GM23248 (cell line): Measurements from ENCODE around the gene DDX3X. TPM values are rescaled to one million over a fixed set of nuclear protein-coding genes. Genes with fewer than 3 reads are reported as not detected.
"Not testable (repeated sequence)": the region's sequence is repeated elsewhere in the genome, so short reads cannot be mapped to it uniquely, and the experiment has no call there.

ENCODE experiments used
- DNase-seq: peaks from one replicate; pipeline ENCODE4 v3.0.0-alpha.2; 2015
- H2AFZ ChIP-seq: fragments of 200-600 bp; sonication (generic); 2 replicates; pipeline ENCODE4 v1.6.1; 2016; ENCODE audit warnings: antibody characterized with exemption
- H3F3A ChIP-seq: fragments of 200-600 bp; sonication (generic); 2 replicates; pipeline ENCODE4 v1.6.1; 2016; ENCODE audit warnings: mild to moderate bottlenecking, antibody characterized with exemption, mixed run types; ENCODE audit not compliant: insufficient read depth
- H3K27ac ChIP-seq: fragments of 200-600 bp; sonication (generic); 2 replicates; pipeline ENCODE4 v1.5.1; 2016; ENCODE audit warnings: mild to moderate bottlenecking
- H3K27me3 ChIP-seq: fragments of 200-600 bp; sonication (generic); replicated peaks from 2 replicates; pipeline ENCODE4 v1.6.1; 2016; ENCODE audit warnings: mild to moderate bottlenecking; ENCODE audit not compliant: insufficient read depth
- H3K36me3 ChIP-seq: fragments of 200-600 bp; sonication (generic); 2 replicates; pipeline ENCODE4 v1.6.1; 2016; ENCODE audit warnings: low read depth, mild to moderate bottlenecking
- H3K4me1 ChIP-seq: fragments of 200-600 bp; sonication (generic); 2 replicates; pipeline ENCODE4 v1.6.1; 2016; ENCODE audit warnings: mild to moderate bottlenecking; ENCODE audit not compliant: insufficient read depth
- H3K4me2 ChIP-seq: fragments of 200-600 bp; sonication (generic); one replicate; pipeline ENCODE4 v1.6.1; 2016; ENCODE audit warnings: mild to moderate bottlenecking; ENCODE audit not compliant: unreplicated experiment
- H3K4me3 ChIP-seq: fragments of 200-600 bp; sonication (generic); 2 replicates; pipeline ENCODE4 v1.5.1; 2016; ENCODE audit warnings: mild to moderate bottlenecking
- H3K79me2 ChIP-seq: fragments of 200-600 bp; sonication (generic); 2 replicates; pipeline ENCODE4 v1.6.1; 2016; ENCODE audit warnings: mild to moderate bottlenecking; ENCODE audit not compliant: insufficient read depth
- H3K9ac ChIP-seq: fragments of 200-600 bp; sonication (generic); 2 replicates; pipeline ENCODE4 v1.6.1; 2016; ENCODE audit warnings: mild to moderate bottlenecking
- H3K9me2 ChIP-seq: fragments of 200-600 bp; sonication (generic); 2 replicates; pipeline ENCODE4 v1.6.1; 2016; ENCODE audit warnings: mixed run types, mild to moderate bottlenecking, moderate library complexity; ENCODE audit not compliant: insufficient read depth
- H3K9me3 ChIP-seq: fragments of 200-600 bp; sonication (generic); one replicate; pipeline ENCODE4 v1.6.1; 2017; ENCODE audit warnings: low read depth
- H4K20me1 ChIP-seq: fragments of 200-600 bp; sonication (generic); 2 replicates; pipeline ENCODE4 v1.6.0; 2016; ENCODE audit not compliant: insufficient read depth
- EZH2 ChIP-seq: fragments of 200-600 bp; sonication (generic); IDR thresholded peaks from 2 replicates; pipeline ENCODE4 v1.6.1; 2018; ENCODE audit warnings: antibody characterized with exemption, mild to moderate bottlenecking; ENCODE audit not compliant: insufficient read depth, poor library complexity, severe bottlenecking
- EZH2phosphoT487 ChIP-seq: fragments of 200-600 bp; sonication (generic); IDR thresholded peaks from 2 replicates; pipeline ENCODE4 v1.6.1; 2018; ENCODE audit warnings: antibody characterized with exemption, moderate library complexity, mild to moderate bottlenecking, low read depth; ENCODE audit not compliant: insufficient read depth
- WGBS, 2 experiments: methylation state at CpG; one replicate each; pipeline ENCODE4 v1.1.6; 2015 to 2017; ENCODE audit warnings: low lambda C conversion rate in 2 of 2, low coverage in 1 of 2; ENCODE audit errors: missing lambda C conversion rate in 2 of 2; 5-methylcytosine and 5-hydroxymethylcytosine counted together
- in situ Hi-C: fragments of 300-500 bp; cut with MboI; formaldehyde crosslinking; loops from 2 replicates; pipeline ENCODE4 v1.15.0; 2020
- polyA plus RNA-seq: library from polyadenylated mRNA; unstranded; fragments of >200 nt; fragmentation: Nextera tagmentation; extraction: Ambion mirVana; gene quantifications from 2 replicates; pipeline ENCODE4 v1.2.1, GENCODE V29; 2016
- total RNA-seq: library from RNA; depleted of rRNA; stranded (reverse); fragments of >200 nt; shearing (Covaris generic); gene quantifications from 2 replicates; pipeline ENCODE4 v1.2.3, GENCODE V29; 2014

DDX3X gene
- total and polyA plus RNA-seq, 2 experiments from 2014 or later = 129 to 206 TPM

DNA sequence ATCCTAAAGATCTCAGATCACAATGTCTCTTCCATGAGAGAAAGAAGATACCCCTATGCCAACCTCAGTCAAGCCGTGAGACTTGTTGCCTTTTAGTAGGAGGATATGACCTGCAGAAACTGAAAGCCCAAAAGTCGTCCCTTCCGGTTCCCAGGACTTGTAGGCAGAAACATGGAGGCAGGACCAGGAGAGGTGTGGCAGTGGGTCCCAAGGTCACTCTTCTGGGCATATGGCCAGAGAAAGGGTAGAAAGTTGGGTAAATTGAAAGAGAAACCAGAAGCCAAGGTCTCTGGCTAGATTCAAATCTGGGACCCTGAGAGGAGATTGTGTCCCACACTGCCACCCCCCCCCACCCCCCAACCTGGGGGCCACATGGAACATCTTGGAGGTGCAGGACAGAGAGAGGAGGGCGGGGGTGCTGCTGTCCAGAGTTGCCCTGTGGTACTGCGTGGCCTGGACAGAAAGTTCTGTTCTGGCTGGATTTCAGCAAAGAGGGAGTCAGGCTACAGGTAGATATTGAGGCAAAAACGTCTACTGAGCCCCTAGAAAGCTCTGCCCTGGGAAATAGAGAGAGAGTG is 55.4 kb downstream of the DDX3X start:
- no peak for DNase-seq
- no peak overlapping the region for H3K4me2 ChIP-seq
- no peaks in the 10 kb centered on the region for H3K4me1 ChIP-seq
- H2AFZ ChIP-seq = no peak overlapping the region
- H3K36me3 ChIP-seq = no peaks in the 10 kb centered on the region
- TF ChIP-seq EZH2 = no peak
- no peak for TF ChIP-seq EZH2phosphoT487
- in situ Hi-C loops = no loop called here
- H3K79me2 ChIP-seq = no peaks in the 10 kb centered on the region
- 82 to 84% methylated on average over 6 of the region's 6 CpGs for WGBS, 2 experiments
- H3K9me3 ChIP-seq = no peaks in the 10 kb centered on the region
- no peaks in the 10 kb centered on the region for H3K9me2 ChIP-seq
- H3K27ac ChIP-seq = no peak overlapping the region
- H3K4me3 ChIP-seq = no peak overlapping the region
- H3K27me3 ChIP-seq = no peaks in the 10 kb centered on the region
- H4K20me1 ChIP-seq = no peaks in the 10 kb centered on the region
- H3F3A ChIP-seq = no peaks in the 10 kb centered on the region
- H3K9ac ChIP-seq = no peak overlapping the region

GRCh38 chrX:41390576-41390975 is 56.6 kb downstream of the DDX3X start:
- H3K4me2 ChIP-seq, H3K9ac ChIP-seq, H3K36me3 ChIP-seq, H3K79me2 ChIP-seq, H3K9me2 ChIP-seq, H3K27me3 ChIP-seq, H2AFZ ChIP-seq, H3K27ac ChIP-seq, H4K20me1 ChIP-seq, H3K4me3 ChIP-seq, in situ Hi-C loops, H3K4me1 ChIP-seq, H3F3A ChIP-seq, H3K9me3 ChIP-seq, DNase-seq: not testable (repeated sequence)
- 60 to 73% methylated on average over 3 to 4 of the region's 7 CpGs for WGBS, 2 experiments

- Histone ChIP-seq H3K36me3 (no peaks in the 10 kb centered on the region), H3K9ac (no peak overlapping the region), H3K27ac (no peak overlapping the region), H3K4me1 (no peaks in the 10 kb centered on the region), H4K20me1 (no peaks in the 10 kb centered on the region), H3F3A (no peaks in the 10 kb centered on the region), H3K4me2 (no peak overlapping the region), H3K9me2 (no peaks in the 10 kb centered on the region), H3K4me3 (no peak overlapping the region), H3K9me3 (no peaks in the 10 kb centered on the region), H3K27me3 (no peaks in the 10 kb centered on the region), H2AFZ (no peak overlapping the region), H3K79me2 (no peaks in the 10 kb centered on the region)
- TF ChIP-seq EZH2phosphoT487 (no peak), EZH2 (no peak)
- in situ Hi-C loops = no loop called here
- no peak for DNase-seq
- WGBS, 2 experiments = 95 to 96% methylated on average over 6 to 7 of the region's 9 CpGs
Measured at GRCh38 chrX:41391606-41392005, 57.6 kb downstream of the DDX3X start.

GRCh38 chrX:41394293-41394692 is 60.3 kb downstream of the DDX3X start:
- in situ Hi-C loops = no loop called here
- WGBS, 2 experiments = 83% methylated on average over 2 to 7 of the region's 8 CpGs
- no peaks in the 10 kb centered on the region for H3K36me3 ChIP-seq
- no peaks in the 10 kb centered on the region for H3K9me3 ChIP-seq
- H3K27me3 ChIP-seq = no peaks in the 10 kb centered on the region
- H3K79me2 ChIP-seq = no peaks in the 10 kb centered on the region
- H3K9me2 ChIP-seq = no peaks in the 10 kb centered on the region
- TF ChIP-seq EZH2 (no peak), EZH2phosphoT487 (no peak)
- H3K9ac ChIP-seq = no peak overlapping the region
- H2AFZ ChIP-seq = no peak overlapping the region
- H3K4me3 ChIP-seq = no peak overlapping the region
- no peak overlapping the region for H3K27ac ChIP-seq
- H3K4me1 ChIP-seq = no peaks in the 10 kb centered on the region
- H3K4me2 ChIP-seq = no peak overlapping the region
- H3F3A ChIP-seq = no peaks in the 10 kb centered on the region
- H4K20me1 ChIP-seq = no peaks in the 10 kb centered on the region
- DNase-seq = no peak

- H3K9me3 ChIP-seq = no peaks in the 10 kb centered on the region
- H3K79me2 ChIP-seq = no peaks in the 10 kb centered on the region
- no peak overlapping the region for H3K27ac ChIP-seq
- no peaks in the 10 kb centered on the region for H3F3A ChIP-seq
- no peak for TF ChIP-seq EZH2
- TF ChIP-seq EZH2phosphoT487 = no peak
- no peaks in the 10 kb centered on the region for H3K4me1 ChIP-seq
- in situ Hi-C loops = no loop called here
- H3K9ac ChIP-seq = no peak overlapping the region
- no peaks in the 10 kb centered on the region for H4K20me1 ChIP-seq
- H2AFZ ChIP-seq = no peak overlapping the region
- no peaks in the 10 kb centered on the region for H3K36me3 ChIP-seq
- no peak overlapping the region for H3K4me3 ChIP-seq
- no peaks in the 10 kb centered on the region for H3K27me3 ChIP-seq
- no peaks in the 10 kb centered on the region for H3K9me2 ChIP-seq
- H3K4me2 ChIP-seq = no peak overlapping the region
- DNase-seq = no peak
- 94 to 97% methylated on average over 3 of the region's 3 CpGs for WGBS, 2 experiments
Measured at GRCh38 chrX:41397219-41397618, 63.3 kb downstream of the DDX3X start.
